ENCODE measurements around the gene PPM1E. TPM values are rescaled to one million over a fixed set of nuclear protein-coding genes. Genes with fewer than 3 reads are reported as not detected.

Gene PPM1E
- total RNA-seq, 2 experiments from 2014 or later = 0.19 to 0.40 TPM

DNA sequence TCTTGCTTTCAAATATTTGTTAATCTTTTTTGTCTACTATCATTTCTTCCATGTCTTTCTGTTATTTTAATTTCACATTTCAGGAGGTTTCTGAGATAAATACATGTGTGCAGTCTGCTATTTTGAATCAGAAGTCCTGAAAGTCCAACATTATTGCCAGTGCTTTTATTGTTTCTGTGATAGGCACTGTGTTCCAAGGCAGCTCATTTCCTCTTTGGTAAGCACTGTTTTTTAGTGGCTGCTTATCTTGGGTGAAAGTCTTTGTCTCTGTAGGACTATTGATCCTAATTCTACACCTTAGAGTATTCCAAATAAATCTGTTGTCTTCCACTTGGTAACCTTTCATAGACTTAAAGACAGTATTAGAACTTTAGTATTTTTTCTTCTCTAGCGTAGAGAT is 76.1 kb downstream of the PPM1E start:
- TF ChIP-seq, protein P1, sequence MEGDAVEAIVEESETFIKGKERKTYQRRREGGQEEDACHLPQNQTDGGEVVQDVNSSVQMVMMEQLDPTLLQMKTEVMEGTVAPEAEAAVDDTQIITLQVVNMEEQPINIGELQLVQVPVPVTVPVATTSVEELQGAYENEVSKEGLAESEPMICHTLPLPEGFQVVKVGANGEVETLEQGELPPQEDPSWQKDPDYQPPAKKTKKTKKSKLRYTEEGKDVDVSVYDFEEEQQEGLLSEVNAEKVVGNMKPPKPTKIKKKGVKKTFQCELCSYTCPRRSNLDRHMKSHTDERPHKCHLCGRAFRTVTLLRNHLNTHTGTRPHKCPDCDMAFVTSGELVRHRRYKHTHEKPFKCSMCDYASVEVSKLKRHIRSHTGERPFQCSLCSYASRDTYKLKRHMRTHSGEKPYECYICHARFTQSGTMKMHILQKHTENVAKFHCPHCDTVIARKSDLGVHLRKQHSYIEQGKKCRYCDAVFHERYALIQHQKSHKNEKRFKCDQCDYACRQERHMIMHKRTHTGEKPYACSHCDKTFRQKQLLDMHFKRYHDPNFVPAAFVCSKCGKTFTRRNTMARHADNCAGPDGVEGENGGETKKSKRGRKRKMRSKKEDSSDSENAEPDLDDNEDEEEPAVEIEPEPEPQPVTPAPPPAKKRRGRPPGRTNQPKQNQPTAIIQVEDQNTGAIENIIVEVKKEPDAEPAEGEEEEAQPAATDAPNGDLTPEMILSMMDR (conservative IDR thresholded peaks at IDR 0.05; ENCODE audit: low read length) = no peak
- no peak for TF ChIP-seq EZH2phosphoT487 (IDR thresholded peaks at IDR 0.05; ENCODE audit: borderline replicate concordance, low read depth, low read length)
- Histone ChIP-seq H3K9me2 (ENCODE audit: insufficient read depth, low read length) (no peaks in the 10 kb centered on the region), H3K36me3 (ENCODE audit: insufficient read depth, low read length) (no peaks in the 10 kb centered on the region), H4K20me1 (ENCODE audit: insufficient read depth, low read length) (no peaks in the 10 kb centered on the region), H3K9me3 (ENCODE audit: low read length) (no peaks in the 10 kb centered on the region), H3K4me2 (ENCODE audit: low read length) (no peak overlapping the region), H3K4me1 (ENCODE audit: insufficient read depth, low read length, poor library complexity, severe bottlenecking) (no peaks in the 10 kb centered on the region), H2AFZ (ENCODE audit: low read length) (no peak overlapping the region), H3K27ac (ENCODE audit: low read depth, low read length, poor library complexity, severe bottlenecking) (no peak overlapping the region), H3K79me2 (ENCODE audit: insufficient read depth, low read depth, low read length) (no peaks in the 10 kb centered on the region), H3K4me3 (ENCODE audit: low read depth, low read length, poor library complexity, severe bottlenecking) (no peak overlapping the region)
- no TSS peak for BruUV-seq (replicated peaks)
- CTCF ChIA-PET (ENCODE audit: unreplicated experiment) = no interaction called here
- intact Hi-C loops (cut with micrococcal nuclease; ENCODE audit: unreplicated experiment) = no loop called here
- no peak for DNase-seq (ENCODE audit: low spot score)
- POLR2A ChIA-PET = no interaction called here

DNA sequence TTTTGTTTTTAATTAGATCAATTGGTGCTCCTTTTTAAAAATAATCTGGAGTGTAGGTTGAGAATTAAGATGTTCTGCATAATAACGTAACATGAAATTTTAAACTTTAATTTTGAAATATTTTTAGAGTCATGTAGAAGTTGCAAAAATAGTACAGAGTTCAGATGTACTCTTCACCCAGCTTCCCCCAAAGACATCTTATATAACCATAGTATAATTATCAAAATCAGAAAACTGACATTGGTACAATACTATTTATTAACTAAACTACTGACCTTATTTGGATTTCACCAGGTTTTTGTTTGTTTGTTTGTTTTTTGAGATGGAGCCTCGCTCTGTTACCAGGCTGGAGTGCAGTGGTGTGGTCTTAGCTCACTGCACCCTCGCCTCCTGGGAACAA is 76.9 kb downstream of the PPM1E start:
- POLR2A ChIA-PET = no interaction called here
- Histone ChIP-seq H3K27ac (ENCODE audit: low read depth, low read length, poor library complexity, severe bottlenecking) (no peak overlapping the region), H2AFZ (ENCODE audit: low read length) (no peak overlapping the region), H3K9me2 (ENCODE audit: insufficient read depth, low read length) (no peaks in the 10 kb centered on the region), H3K4me3 (ENCODE audit: low read depth, low read length, poor library complexity, severe bottlenecking) (no peak overlapping the region), H3K36me3 (ENCODE audit: insufficient read depth, low read length) (no peaks in the 10 kb centered on the region), H3K9me3 (ENCODE audit: low read length) (no peaks in the 10 kb centered on the region), H4K20me1 (ENCODE audit: insufficient read depth, low read length) (no peaks in the 10 kb centered on the region), H3K79me2 (ENCODE audit: insufficient read depth, low read depth, low read length) (no peaks in the 10 kb centered on the region), H3K4me1 (ENCODE audit: insufficient read depth, low read length, poor library complexity, severe bottlenecking) (no peaks in the 10 kb centered on the region), H3K4me2 (ENCODE audit: low read length) (no peak overlapping the region)
- no TSS peak for BruUV-seq (replicated peaks)
- DNase-seq (ENCODE audit: low spot score) = no peak
- TF ChIP-seq, protein P1 (conservative IDR thresholded peaks at IDR 0.05; ENCODE audit: low read length) = no peak
- intact Hi-C loops (cut with micrococcal nuclease; ENCODE audit: unreplicated experiment) = no loop called here
- CTCF ChIA-PET (ENCODE audit: unreplicated experiment) = no interaction called here

DNA sequence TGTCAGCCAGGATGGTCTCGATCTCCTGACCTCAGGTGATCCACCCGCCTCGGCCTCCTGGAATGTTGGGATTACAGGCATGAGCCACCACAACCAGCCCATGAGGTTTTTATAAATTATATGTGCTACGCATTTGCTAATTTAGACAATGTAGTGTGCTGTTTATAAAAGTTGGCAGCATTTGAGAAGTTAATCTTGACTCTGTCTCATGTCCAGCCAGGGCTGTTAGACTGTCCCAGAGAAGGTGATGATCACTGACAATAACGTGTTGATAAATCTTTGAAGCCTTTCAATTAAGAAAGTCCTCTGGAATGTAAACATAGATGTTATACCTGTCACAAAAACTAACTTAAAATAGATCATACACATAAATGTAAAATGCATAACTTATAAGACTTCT is 82.0 kb downstream of the PPM1E start:
- no TSS peak for BruUV-seq (replicated peaks)
- Histone ChIP-seq H2AFZ (ENCODE audit: low read length) (no peak overlapping the region), H3K36me3 (ENCODE audit: insufficient read depth, low read length) (no peaks in the 10 kb centered on the region), H3K9me2 (ENCODE audit: insufficient read depth, low read length) (no peaks in the 10 kb centered on the region), H3K4me3 (ENCODE audit: low read depth, low read length, poor library complexity, severe bottlenecking) (no peak overlapping the region), H3K79me2 (ENCODE audit: insufficient read depth, low read depth, low read length) (no peaks in the 10 kb centered on the region), H3K27ac (ENCODE audit: low read depth, low read length, poor library complexity, severe bottlenecking) (no peak overlapping the region), H3K4me1 (ENCODE audit: insufficient read depth, low read length, poor library complexity, severe bottlenecking) (no peaks in the 10 kb centered on the region), H4K20me1 (ENCODE audit: insufficient read depth, low read length) (no peaks in the 10 kb centered on the region), H3K4me2 (ENCODE audit: low read length) (no peak overlapping the region), H3K9me3 (ENCODE audit: low read length) (no peaks in the 10 kb centered on the region)
- POLR2A ChIA-PET = interaction anchor here (0.7 kb wide), 1 partner anchor 11 kb away, joined by 5 read pairs; no protein-coding TSS in a partner anchor
- intact Hi-C loops (cut with micrococcal nuclease; ENCODE audit: unreplicated experiment) = no loop called here
- CTCF ChIA-PET (ENCODE audit: unreplicated experiment) = no interaction called here
- TF ChIP-seq EZH2phosphoT487 (IDR thresholded peaks at IDR 0.05; ENCODE audit: borderline replicate concordance, low read depth, low read length) = no peak
- TF ChIP-seq, protein P1 (conservative IDR thresholded peaks at IDR 0.05; ENCODE audit: low read length) = no peak
- DNase-seq (ENCODE audit: low spot score) = no peak
